Effector memory CD4-positive, alpha-beta T cell (primary cell): ENCODE data around the gene NFATC2.
"Not testable (repeated sequence)": the region's sequence is repeated elsewhere in the genome, so short reads cannot be mapped to it uniquely, and the experiment has no call there.

ENCODE experiments used
- DNase-seq, 3 donors: peaks; one replicate each; pipeline ENCODE4 v3.0.0-alpha.2; 2020
- H3K27ac ChIP-seq: 2 replicates; pipeline ENCODE4 v1.7.0; 2013; ENCODE audit warnings: mild to moderate bottlenecking, low read length, moderate library complexity; ENCODE audit not compliant: insufficient read depth, poor library complexity, severe bottlenecking
- H3K27me3 ChIP-seq: replicated peaks from 2 replicates; pipeline ENCODE4 v1.7.0; 2013; ENCODE audit warnings: mild to moderate bottlenecking, low read length; ENCODE audit not compliant: insufficient read depth, control insufficient read depth, poor library complexity, severe bottlenecking
- H3K36me3 ChIP-seq: 2 replicates; pipeline ENCODE4 v1.7.0; 2013; ENCODE audit warnings: mild to moderate bottlenecking, low read length, moderate library complexity; ENCODE audit not compliant: control insufficient read depth, insufficient read depth
- H3K4me1 ChIP-seq: 2 replicates; pipeline ENCODE4 v1.7.0; 2013; ENCODE audit warnings: low read length, mild to moderate bottlenecking; ENCODE audit not compliant: control insufficient read depth, insufficient read depth, poor library complexity, severe bottlenecking
- H3K4me3 ChIP-seq: 2 replicates; pipeline ENCODE4 v1.7.0; 2013; ENCODE audit warnings: low read length, low read depth, mild to moderate bottlenecking; ENCODE audit not compliant: insufficient read depth, poor library complexity, severe bottlenecking
- H3K9me3 ChIP-seq: 2 replicates; pipeline ENCODE4 v1.7.0; 2013; ENCODE audit warnings: mild to moderate bottlenecking, low read length, moderate library complexity; ENCODE audit not compliant: control insufficient read depth

The NFATC2 gene

GRCh38 chr20:51467956-51468626 lies 74.4 kb downstream of the NFATC2 start:
- DNase-seq, result no peak
- no peaks in the 10 kb centered on the region for H3K27me3 ChIP-seq
- H3K36me3 ChIP-seq, result peaks cover 44% of the 10 kb centered on the region
- no peak overlapping the region for H3K27ac ChIP-seq
- H3K9me3 ChIP-seq, result no peaks in the 10 kb centered on the region
- H3K4me1 ChIP-seq, result peaks cover 6% of the 10 kb centered on the region
- no peak overlapping the region for H3K4me3 ChIP-seq

GRCh38 chr20:51463998-51464397 lies 78.5 kb downstream of the NFATC2 start:
- Histone ChIP-seq H3K27me3 (no peaks in the 10 kb centered on the region), H3K36me3 (peaks cover 40% of the 10 kb centered on the region), H3K4me3 (no peak overlapping the region), H3K9me3 (no peaks in the 10 kb centered on the region), H3K4me1 (no peaks in the 10 kb centered on the region), H3K27ac (no peak overlapping the region)
- DNase-seq, result no peak

GRCh38 chr20:51463560-51463959 lies 79.0 kb downstream of the NFATC2 start:
- peaks cover 40% of the 10 kb centered on the region for H3K36me3 ChIP-seq
- DNase-seq, result no peak

GRCh38 chr20:51462566-51463276 lies 79.8 kb downstream of the NFATC2 start:
- Histone ChIP-seq H3K27ac (no peak overlapping the region), H3K9me3 (no peaks in the 10 kb centered on the region), H3K27me3 (no peaks in the 10 kb centered on the region), H3K36me3 (peaks cover 39% of the 10 kb centered on the region), H3K4me3 (no peak overlapping the region), H3K4me1 (no peaks in the 10 kb centered on the region)
- no peak for DNase-seq

More at GRCh38 chr20:51463560-51463959, 79.0 kb downstream of the NFATC2 start:
- no peak overlapping the region for H3K27ac ChIP-seq
- no peaks in the 10 kb centered on the region for H3K9me3 ChIP-seq
- H3K27me3 ChIP-seq, result no peaks in the 10 kb centered on the region
- H3K4me3 ChIP-seq, result no peak overlapping the region
- H3K4me1 ChIP-seq, result no peaks in the 10 kb centered on the region

- not testable (repeated sequence) for H3K9me3 ChIP-seq, H3K27me3 ChIP-seq, H3K4me3 ChIP-seq, DNase-seq, H3K27ac ChIP-seq, H3K4me1 ChIP-seq
- peaks cover 38% of the 10 kb centered on the region for H3K36me3 ChIP-seq
Measured at GRCh38 chr20:51461846-51462245, 80.7 kb downstream of the NFATC2 start.

GRCh38 chr20:51461306-51461705 lies 81.2 kb downstream of the NFATC2 start:
- Histone ChIP-seq H3K4me1 (no peaks in the 10 kb centered on the region), H3K36me3 (peaks cover 42% of the 10 kb centered on the region), H3K9me3 (no peaks in the 10 kb centered on the region), H3K27me3 (no peaks in the 10 kb centered on the region), H3K27ac (no peak overlapping the region), H3K4me3 (no peak overlapping the region)
- no peak for DNase-seq

GRCh38 chr20:51460569-51461265 lies 81.8 kb downstream of the NFATC2 start:
- Histone ChIP-seq H3K9me3 (no peaks in the 10 kb centered on the region), H3K4me3 (no peak overlapping the region), H3K36me3 (peaks cover 39% of the 10 kb centered on the region), H3K27me3 (no peaks in the 10 kb centered on the region), H3K27ac (no peak overlapping the region), H3K4me1 (no peaks in the 10 kb centered on the region)
- DNase-seq, result no peak

- Histone ChIP-seq H3K36me3 (peaks cover 39% of the 10 kb centered on the region), H3K27me3 (no peaks in the 10 kb centered on the region), H3K4me3 (no peak overlapping the region), H3K9me3 (no peaks in the 10 kb centered on the region), H3K4me1 (no peaks in the 10 kb centered on the region), H3K27ac (no peak overlapping the region)
- DNase-seq, result no peak
Measured at GRCh38 chr20:51460163-51460562, 82.4 kb downstream of the NFATC2 start.

- no peak overlapping the region for H3K4me3 ChIP-seq
- no peak for DNase-seq
- H3K9me3 ChIP-seq, result no peaks in the 10 kb centered on the region
- H3K36me3 ChIP-seq, result peaks cover 51% of the 10 kb centered on the region
- H3K27ac ChIP-seq, result no peak overlapping the region
- no peaks in the 10 kb centered on the region for H3K4me1 ChIP-seq
- H3K27me3 ChIP-seq, result no peaks in the 10 kb centered on the region
Measured at GRCh38 chr20:51458751-51459439, 83.6 kb downstream of the NFATC2 start.
